ENCODE results near the gene MIB1.

Gene MIB1

DNA sequence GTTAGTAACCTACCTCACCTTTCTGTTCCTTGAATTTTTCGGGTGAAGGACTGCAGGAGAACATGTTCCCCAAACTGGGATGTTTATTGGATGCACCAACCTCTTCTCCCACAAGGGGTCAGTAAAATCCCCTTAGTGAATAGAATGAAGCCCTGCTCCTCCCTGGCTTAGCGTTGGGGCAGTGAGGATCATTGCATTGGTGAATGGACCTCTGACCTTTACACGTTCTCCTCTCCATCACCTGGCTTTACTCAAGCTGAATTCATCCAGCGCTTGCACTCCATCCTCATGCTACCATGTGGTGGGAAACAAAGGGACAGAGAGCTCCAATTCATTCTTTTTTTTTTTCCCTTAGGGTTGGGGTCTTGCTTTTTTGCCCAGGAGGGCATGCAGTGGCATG is 157.2 kb downstream of the MIB1 start:
- no peak for DNase-seq

- no peak for DNase-seq
These were observed 160.2 kb downstream of the MIB1 start for GRCh38 chr18:21900605-21901352.

GRCh38 chr18:21901423-21901945 is 160.9 kb downstream of the MIB1 start:
- no peak for DNase-seq

DNA sequence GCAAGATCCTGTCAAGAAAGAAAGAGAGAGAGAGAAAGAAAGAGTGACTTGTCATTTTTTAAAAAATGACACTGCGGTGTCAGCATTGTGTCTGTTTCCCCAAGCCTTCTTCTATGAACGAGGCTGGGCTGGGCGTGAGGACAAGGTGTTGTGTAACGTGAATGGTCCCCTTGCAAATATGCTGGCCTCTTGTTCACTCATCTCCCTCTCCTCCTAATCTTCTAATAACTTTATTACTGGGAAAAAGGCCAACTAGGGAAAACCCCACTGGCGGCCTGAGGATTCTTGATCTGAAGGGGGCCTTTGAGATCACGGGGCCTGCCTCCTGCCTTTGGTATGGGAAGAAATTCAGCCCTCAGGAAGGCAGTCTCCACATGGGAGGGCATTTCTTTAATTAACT is 163.1 kb downstream of the MIB1 start:
- no peak for DNase-seq

GRCh38 chr18:21904856-21905255 is 164.3 kb downstream of the MIB1 start:
- no peak for DNase-seq

DNA sequence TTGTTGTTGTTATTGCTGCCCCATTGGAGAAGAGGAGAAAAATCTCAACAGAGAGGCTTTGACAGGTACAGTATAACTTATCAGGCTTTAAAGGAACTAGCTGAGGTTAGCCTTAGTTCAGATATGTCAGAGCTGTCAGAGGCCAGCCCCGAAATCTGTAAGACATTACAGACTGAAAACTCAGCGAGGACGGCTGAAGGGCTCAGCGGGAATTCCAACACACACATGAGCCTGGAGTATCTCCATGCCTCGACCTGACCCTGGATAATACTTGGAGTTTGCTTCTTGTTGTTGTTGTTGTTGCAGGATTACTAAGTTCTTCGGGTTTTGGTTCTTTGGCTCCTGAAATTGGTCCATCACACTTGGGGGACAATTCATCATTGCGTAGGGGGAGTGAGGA is 166.9 kb downstream of the MIB1 start:
- DNase-seq, result no peak

GRCh38 chr18:21908711-21909110 is 168.1 kb downstream of the MIB1 start:
- DNase-seq, result no peak

DNA sequence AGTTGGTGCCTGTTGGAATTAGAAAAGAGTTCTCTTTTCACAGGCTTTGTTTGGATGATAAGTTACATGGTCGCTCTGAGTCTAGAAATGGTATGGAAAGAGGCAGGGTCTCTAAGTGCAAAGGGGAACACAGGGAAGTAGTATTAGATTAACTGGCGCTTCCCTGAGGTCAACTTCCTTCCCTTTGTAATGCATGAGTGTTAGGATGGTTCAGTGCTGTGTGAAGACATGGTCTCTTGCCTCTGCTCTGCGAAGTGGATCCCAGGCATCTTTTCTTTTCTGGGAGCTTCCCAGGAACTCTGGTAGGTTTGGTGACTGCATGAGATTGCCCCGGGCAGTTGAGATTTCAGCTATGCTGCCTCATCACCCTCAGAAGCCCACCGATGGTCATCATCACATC is 170.3 kb downstream of the MIB1 start:
- no peak for DNase-seq

- DNase-seq, result no peak
These were observed 171.0 kb downstream of the MIB1 start for GRCh38 chr18:21911551-21911950.

DNA sequence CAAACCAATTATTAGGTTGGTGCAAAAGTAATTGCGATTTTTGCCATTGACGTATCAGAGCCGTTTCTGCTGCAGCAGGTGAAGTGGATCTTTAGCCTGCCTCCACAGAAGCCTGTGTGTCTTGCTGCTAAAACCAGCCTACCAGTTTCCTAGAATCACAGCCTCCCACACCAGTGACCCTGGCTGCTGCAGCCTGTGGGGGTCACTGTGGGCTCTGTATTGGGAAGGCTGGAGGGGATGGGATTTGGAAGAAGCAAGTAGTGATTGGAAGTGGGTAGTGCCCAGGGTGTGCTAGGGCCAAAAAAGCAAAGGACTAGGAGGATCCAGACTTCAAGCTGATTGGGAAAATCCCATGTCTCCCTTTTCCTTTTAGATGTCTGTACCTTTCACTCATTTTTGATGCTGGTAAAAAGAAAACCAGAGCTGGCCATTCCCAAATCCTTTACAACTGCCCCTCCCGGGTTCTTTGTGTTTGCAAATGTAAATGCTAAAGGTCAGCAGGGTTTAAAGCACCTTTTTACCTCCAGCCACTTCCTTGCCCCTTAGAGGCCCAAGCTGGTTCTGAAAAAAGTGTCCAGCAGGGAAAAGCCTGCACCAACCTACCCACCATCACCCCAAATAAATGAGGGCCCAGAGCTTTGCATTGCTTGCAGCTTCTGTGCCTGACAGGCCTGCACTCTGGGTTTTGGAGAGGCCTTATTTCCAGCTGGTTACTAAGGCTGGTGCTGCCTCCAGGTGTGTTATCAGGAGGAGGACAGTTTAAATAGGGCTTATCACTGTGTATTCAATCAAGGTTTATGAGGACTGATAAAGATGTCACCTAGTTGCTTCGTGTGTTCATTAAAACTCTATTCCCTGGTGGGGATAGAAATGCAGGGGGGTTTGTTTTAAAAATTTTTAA is 172.0 kb downstream of the MIB1 start:
- DNase-seq, result no peak

- DNase-seq, result no peak
These were observed 174.2 kb downstream of the MIB1 start for GRCh38 chr18:21914739-21915319.

DNA sequence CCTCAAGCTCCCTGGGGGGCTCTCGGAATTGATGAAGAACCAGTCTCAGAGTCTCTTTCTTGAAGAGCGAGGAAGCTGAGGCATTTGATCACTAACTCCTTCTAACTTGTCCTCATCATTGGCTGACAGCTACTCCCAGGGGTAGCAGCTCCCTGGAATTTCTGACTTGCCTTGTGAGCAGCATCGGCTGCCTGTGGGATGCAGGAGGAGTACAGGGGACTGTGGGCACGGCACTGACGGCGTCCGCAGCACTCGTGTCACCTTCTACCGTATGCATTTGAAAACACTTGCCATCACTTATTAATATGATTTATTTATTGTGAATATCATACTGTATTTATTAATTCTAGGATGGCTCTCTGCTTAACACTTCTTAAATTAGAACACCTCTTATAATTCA is 175.0 kb downstream of the MIB1 start:
- no peak for DNase-seq

DNA sequence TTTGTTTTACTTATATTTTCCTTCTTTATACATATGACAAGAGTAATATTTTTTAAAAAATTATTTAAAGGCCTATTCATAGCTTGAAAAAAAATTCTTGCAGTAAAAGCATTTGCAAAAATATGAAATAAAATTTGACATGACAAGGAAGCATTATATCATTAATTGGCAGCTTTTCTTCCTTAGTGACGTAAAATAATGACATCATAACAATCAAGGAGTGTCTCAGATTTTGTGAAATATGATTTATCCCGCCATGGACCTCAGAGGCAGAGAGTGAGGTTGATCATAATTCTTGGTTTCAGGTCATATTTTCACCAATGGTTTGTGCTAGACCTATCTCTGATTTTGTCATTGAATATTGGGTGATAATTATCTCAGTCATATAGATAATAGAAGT is 176.0 kb downstream of the MIB1 start:
- no peak for DNase-seq

- no peak for DNase-seq
These were observed 178.1 kb downstream of the MIB1 start for GRCh38 chr18:21918693-21919092.
